ENCODE data around the gene ALOX5. TPM values are rescaled to one million over a fixed set of nuclear protein-coding genes. Genes with fewer than 3 reads are reported as not detected.

ALOX5 gene
- total and polyA plus RNA-seq, 7 experiments from 2014 or later: 1.0 to 143 (median 4.1) TPM

GRCh38 chr10:45450866-45451265 lies 76.8 kb downstream of the ALOX5 start:
- peaks cover 0 to 5% (median 0%) of the 10 kb centered on the region in 11 donors for H3K9me3 Mint-ChIP-seq
- H3K4me1 ChIP-seq (ENCODE audit: control insufficient read depth in 2 of 2, insufficient read depth in 2 of 2, low read length in 2 of 2): no peaks in the 10 kb centered on the region
- no peak overlapping the region for H3K4me3 Mint-ChIP-seq
- H3K27me3 Mint-ChIP-seq: no peaks in the 10 kb centered on the region
- CTCF ChIA-PET: no interaction called here
- peak overlapping the region in 2 of 9 donors; percentile 7 to 12 for H3K27ac Mint-ChIP-seq
- no peaks in the 10 kb centered on the region for H3K27me3 ChIP-seq (ENCODE audit: control insufficient read depth in 2 of 2, insufficient read depth in 2 of 2, low read length in 2 of 2)
- H3K27ac ChIP-seq (ENCODE audit: low read depth, low read length): no peak overlapping the region
- peaks cover 0 to 3% (median 0%) of the 10 kb centered on the region in 3 experiments for H3K36me3 ChIP-seq (ENCODE audit: control insufficient read depth in 2 of 3, insufficient read depth in 3 of 3, low read length in 3 of 3)
- peaks cover 0 to 19% (median 3%) of the 10 kb centered on the region in 5 donors for H3K36me3 Mint-ChIP-seq
- no peaks in the 10 kb centered on the region for H3K9me3 ChIP-seq (ENCODE audit: control insufficient read depth in 2 of 3, low read length in 3 of 3)
- POLR2A ChIA-PET: no interaction called here
- intact Hi-C loops (cut with micrococcal nuclease): loop anchor here in 1 of 2 donors (1.0 kb wide), 1 partner anchor 12 kb away; no protein-coding TSS in a partner anchor
- ATAC-seq (no peak), DNase-seq (no peak)
- H3K4me3 ChIP-seq (ENCODE audit: low read length): no peak overlapping the region
- peaks cover 0 to 36% (median 0%) of the 10 kb centered on the region in 7 donors for H3K4me1 Mint-ChIP-seq

- intact Hi-C loops (cut with micrococcal nuclease): loop anchor here in 1 of 2 donors (1.0 kb wide), 1 partner anchor 12 kb away; no protein-coding TSS in a partner anchor
- Histone ChIP-seq H3K27ac (ENCODE audit: low read depth, low read length) (no peak overlapping the region), H3K4me1 (ENCODE audit: control insufficient read depth in 2 of 2, insufficient read depth in 2 of 2, low read length in 2 of 2) (no peaks in the 10 kb centered on the region), H3K9me3 (ENCODE audit: control insufficient read depth in 2 of 3, low read length in 3 of 3) (no peaks in the 10 kb centered on the region), H3K27me3 (ENCODE audit: control insufficient read depth in 2 of 2, insufficient read depth in 2 of 2, low read length in 2 of 2) (no peaks in the 10 kb centered on the region), H3K36me3 (ENCODE audit: control insufficient read depth in 2 of 3, insufficient read depth in 3 of 3, low read length in 3 of 3) (peaks cover 0 to 8% (median 0%) of the 10 kb centered on the region in 3 experiments), H3K4me3 (ENCODE audit: low read length) (no peak overlapping the region)
- ATAC-seq: no peak
- DNase-seq: no peak
- Mint-ChIP-seq H3K4me1 (peaks cover 0 to 38% (median 0%) of the 10 kb centered on the region in 7 donors), H3K36me3 (peaks cover 0 to 19% (median 4%) of the 10 kb centered on the region in 5 donors), H3K27ac (peak overlapping the region in 2 of 9 donors; percentile 14 to 33), H3K27me3 (no peaks in the 10 kb centered on the region), H3K4me3 (no peak overlapping the region), H3K9me3 (peaks cover 0 to 5% (median 0%) of the 10 kb centered on the region in 11 donors)
- POLR2A ChIA-PET: no interaction called here
- CTCF ChIA-PET: no interaction called here
These were observed 77.4 kb downstream of the ALOX5 start for GRCh38 chr10:45451407-45451806.

GRCh38 chr10:45452268-45452667 lies 78.3 kb downstream of the ALOX5 start:
- H3K4me1 Mint-ChIP-seq: peaks cover 0 to 42% (median 0%) of the 10 kb centered on the region in 7 donors
- H3K27me3 ChIP-seq (ENCODE audit: control insufficient read depth in 2 of 2, insufficient read depth in 2 of 2, low read length in 2 of 2): no peaks in the 10 kb centered on the region
- ChIA-PET POLR2A (no interaction called here), CTCF (no interaction called here)
- H3K9me3 Mint-ChIP-seq: peaks cover 0 to 5% (median 0%) of the 10 kb centered on the region in 11 donors
- peaks cover 4 to 23% (median 9%) of the 10 kb centered on the region in 5 donors for H3K36me3 Mint-ChIP-seq
- intact Hi-C loops (cut with micrococcal nuclease): no loop called here
- H3K27ac ChIP-seq (ENCODE audit: low read depth, low read length): no peak overlapping the region
- DNase-seq (no peak), ATAC-seq (no peak)
- no peaks in the 10 kb centered on the region for H3K27me3 Mint-ChIP-seq
- no peaks in the 10 kb centered on the region for H3K4me1 ChIP-seq (ENCODE audit: control insufficient read depth in 2 of 2, insufficient read depth in 2 of 2, low read length in 2 of 2)
- peak overlapping the region in 1 of 9 donors; percentile 43 for H3K27ac Mint-ChIP-seq
- H3K36me3 ChIP-seq (ENCODE audit: control insufficient read depth in 2 of 3, insufficient read depth in 3 of 3, low read length in 3 of 3): peaks cover 0 to 16% (median under 1%) of the 10 kb centered on the region in 3 experiments
- no peak overlapping the region for H3K4me3 ChIP-seq (ENCODE audit: low read length)
- H3K4me3 Mint-ChIP-seq: no peak overlapping the region
- no peaks in the 10 kb centered on the region for H3K9me3 ChIP-seq (ENCODE audit: control insufficient read depth in 2 of 3, low read length in 3 of 3)

GRCh38 chr10:45452743-45453452 lies 78.9 kb downstream of the ALOX5 start:
- H3K36me3 ChIP-seq (ENCODE audit: control insufficient read depth in 2 of 3, insufficient read depth in 3 of 3, low read length in 3 of 3): peaks cover 0 to 23% (median 5%) of the 10 kb centered on the region in 3 experiments
- ATAC-seq (no peak), DNase-seq (no peak)
- H3K27me3 ChIP-seq (ENCODE audit: control insufficient read depth in 2 of 2, insufficient read depth in 2 of 2, low read length in 2 of 2): no peaks in the 10 kb centered on the region
- Mint-ChIP-seq H3K9me3 (peaks cover 0 to 5% (median 0%) of the 10 kb centered on the region in 11 donors), H3K36me3 (peaks cover 11 to 28% (median 15%) of the 10 kb centered on the region in 5 donors), H3K4me3 (no peak overlapping the region), H3K27me3 (no peaks in the 10 kb centered on the region), H3K4me1 (peaks cover 0 to 44% (median 0%) of the 10 kb centered on the region in 7 donors), H3K27ac (peak overlapping the region in 1 of 9 donors; percentile 68)
- POLR2A ChIA-PET: no interaction called here
- intact Hi-C loops (cut with micrococcal nuclease): no loop called here
- H3K4me3 ChIP-seq (ENCODE audit: low read length): no peak overlapping the region
- CTCF ChIA-PET: interaction anchor here (1.4 kb wide), 1 partner anchor 12 kb away, joined by 5 read pairs; no protein-coding TSS in a partner anchor
- H3K4me1 ChIP-seq (ENCODE audit: control insufficient read depth in 2 of 2, insufficient read depth in 2 of 2, low read length in 2 of 2): no peaks in the 10 kb centered on the region
- no peaks in the 10 kb centered on the region for H3K9me3 ChIP-seq (ENCODE audit: control insufficient read depth in 2 of 3, low read length in 3 of 3)
- no peak overlapping the region for H3K27ac ChIP-seq (ENCODE audit: low read depth, low read length)

- ATAC-seq: no peak
- CTCF ChIA-PET: interaction anchor here (1.4 kb wide), 1 partner anchor 11 kb away, joined by 5 read pairs; no protein-coding TSS in a partner anchor
These were observed 79.7 kb downstream of the ALOX5 start for GRCh38 chr10:45453639-45454255.

GRCh38 chr10:45454262-45454661 lies 80.2 kb downstream of the ALOX5 start:
- H3K36me3 Mint-ChIP-seq: peaks cover 24 to 42% (median 29%) of the 10 kb centered on the region in 5 donors
- H3K27ac ChIP-seq (ENCODE audit: low read depth, low read length): no peak overlapping the region
- POLR2A ChIA-PET: no interaction called here

More at GRCh38 chr10:45453639-45454255, 79.7 kb downstream of the ALOX5 start:
- DNase-seq: no peak
- H3K9me3 ChIP-seq (ENCODE audit: control insufficient read depth in 2 of 3, low read length in 3 of 3): no peaks in the 10 kb centered on the region
- H3K27me3 Mint-ChIP-seq: no peaks in the 10 kb centered on the region
- H3K27me3 ChIP-seq (ENCODE audit: control insufficient read depth in 2 of 2, insufficient read depth in 2 of 2, low read length in 2 of 2): no peaks in the 10 kb centered on the region
- H3K36me3 ChIP-seq (ENCODE audit: control insufficient read depth in 2 of 3, insufficient read depth in 3 of 3, low read length in 3 of 3): peaks cover 0 to 31% (median 5%) of the 10 kb centered on the region in 3 experiments
- H3K4me3 ChIP-seq (ENCODE audit: low read length): no peak overlapping the region
- peaks cover 19 to 37% (median 24%) of the 10 kb centered on the region in 5 donors for H3K36me3 Mint-ChIP-seq
- no peaks in the 10 kb centered on the region for H3K4me1 ChIP-seq (ENCODE audit: control insufficient read depth in 2 of 2, insufficient read depth in 2 of 2, low read length in 2 of 2)
- intact Hi-C loops (cut with micrococcal nuclease): no loop called here
- POLR2A ChIA-PET: no interaction called here
- peaks cover 0 to 44% (median 3%) of the 10 kb centered on the region in 7 donors for H3K4me1 Mint-ChIP-seq
- H3K9me3 Mint-ChIP-seq: peaks cover 0 to 5% (median 0%) of the 10 kb centered on the region in 11 donors
- H3K4me3 Mint-ChIP-seq: no peak overlapping the region
- H3K27ac ChIP-seq (ENCODE audit: low read depth, low read length): no peak overlapping the region
- H3K27ac Mint-ChIP-seq: peak overlapping the region in 4 of 9 donors; percentile 19 to 90 (median 54)

More at GRCh38 chr10:45454262-45454661, 80.2 kb downstream of the ALOX5 start:
- DNase-seq (no peak), ATAC-seq (no peak)
- Histone ChIP-seq H3K9me3 (ENCODE audit: control insufficient read depth in 2 of 3, low read length in 3 of 3) (no peaks in the 10 kb centered on the region), H3K4me3 (ENCODE audit: low read length) (no peak overlapping the region), H3K4me1 (ENCODE audit: control insufficient read depth in 2 of 2, insufficient read depth in 2 of 2, low read length in 2 of 2) (no peaks in the 10 kb centered on the region), H3K36me3 (ENCODE audit: control insufficient read depth in 2 of 3, insufficient read depth in 3 of 3, low read length in 3 of 3) (peaks cover 0 to 36% (median 7%) of the 10 kb centered on the region in 3 experiments), H3K27me3 (ENCODE audit: control insufficient read depth in 2 of 2, insufficient read depth in 2 of 2, low read length in 2 of 2) (no peaks in the 10 kb centered on the region)
- intact Hi-C loops (cut with micrococcal nuclease): no loop called here
- peaks cover 0 to 44% (median 8%) of the 10 kb centered on the region in 7 donors for H3K4me1 Mint-ChIP-seq
- no peaks in the 10 kb centered on the region for H3K27me3 Mint-ChIP-seq
- CTCF ChIA-PET: interaction anchor here (1.4 kb wide), 1 partner anchor 11 kb away, joined by 5 read pairs; no protein-coding TSS in a partner anchor
- peaks cover 0 to 5% (median 0%) of the 10 kb centered on the region in 11 donors for H3K9me3 Mint-ChIP-seq
- peak overlapping the region in 4 of 9 donors; percentile 12 to 90 (median 64) for H3K27ac Mint-ChIP-seq
- peak overlapping the region in 2 of 10 donors; percentile 38 to 72 for H3K4me3 Mint-ChIP-seq

Data from naive thymus-derived CD4-positive, alpha-beta T cell (primary cell).